Sigmoid colon (tissue), 4 donors: ENCODE measurements around the gene LYPD6.

Experiments used
- EP300 ChIP-seq, 4 donors: sonication (generic); formaldehyde crosslinking; IDR thresholded peaks; one replicate each; pipeline ENCODE4 v1.6.1; 2017; ENCODE audit warnings: antibody characterized with exemption in 4 of 4
- TF ChIP-seq, protein P1 (sequence below), 4 experiments: fragments of 450-650 bp in 3 of 4; fragments of 200-600 bp in 1 of 4; IDR thresholded peaks; one replicate each; pipeline ENCODE4 v1.5.1; 2016 to 2019; ENCODE audit warnings: antibody characterized with exemption in 4 of 4, mild to moderate bottlenecking in 3 of 4, moderate library complexity in 2 of 4

DNA sequence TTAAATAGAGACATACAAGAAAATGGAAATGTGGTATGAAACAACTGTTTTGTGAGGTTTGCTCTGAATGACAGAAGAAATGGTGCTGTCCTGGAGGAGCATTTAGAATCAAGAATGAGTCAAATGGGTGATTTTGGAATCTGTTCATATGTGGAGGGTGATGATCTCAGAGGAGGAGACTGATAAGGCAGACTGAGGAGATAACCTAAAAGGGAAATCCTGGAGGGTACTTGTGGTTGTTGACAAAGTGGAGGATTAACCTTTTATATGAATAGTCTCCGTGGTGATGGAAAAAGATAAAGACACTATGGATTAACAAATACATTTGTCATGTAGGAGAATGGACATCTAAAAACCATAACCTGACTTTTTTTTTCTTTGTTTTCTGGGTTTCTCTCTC lies 183.1 kb downstream of the LYPD6 start:
- TF ChIP-seq, protein P1, sequence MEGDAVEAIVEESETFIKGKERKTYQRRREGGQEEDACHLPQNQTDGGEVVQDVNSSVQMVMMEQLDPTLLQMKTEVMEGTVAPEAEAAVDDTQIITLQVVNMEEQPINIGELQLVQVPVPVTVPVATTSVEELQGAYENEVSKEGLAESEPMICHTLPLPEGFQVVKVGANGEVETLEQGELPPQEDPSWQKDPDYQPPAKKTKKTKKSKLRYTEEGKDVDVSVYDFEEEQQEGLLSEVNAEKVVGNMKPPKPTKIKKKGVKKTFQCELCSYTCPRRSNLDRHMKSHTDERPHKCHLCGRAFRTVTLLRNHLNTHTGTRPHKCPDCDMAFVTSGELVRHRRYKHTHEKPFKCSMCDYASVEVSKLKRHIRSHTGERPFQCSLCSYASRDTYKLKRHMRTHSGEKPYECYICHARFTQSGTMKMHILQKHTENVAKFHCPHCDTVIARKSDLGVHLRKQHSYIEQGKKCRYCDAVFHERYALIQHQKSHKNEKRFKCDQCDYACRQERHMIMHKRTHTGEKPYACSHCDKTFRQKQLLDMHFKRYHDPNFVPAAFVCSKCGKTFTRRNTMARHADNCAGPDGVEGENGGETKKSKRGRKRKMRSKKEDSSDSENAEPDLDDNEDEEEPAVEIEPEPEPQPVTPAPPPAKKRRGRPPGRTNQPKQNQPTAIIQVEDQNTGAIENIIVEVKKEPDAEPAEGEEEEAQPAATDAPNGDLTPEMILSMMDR (IDR thresholded peaks at IDR 0.05), result no peak
- no peak for TF ChIP-seq EP300 (IDR thresholded peaks at IDR 0.05)
